OCI-LY1 (cell line): ENCODE data around the gene EPHA8.

Experiments used
- H2AFZ ChIP-seq: fragments of 200-600 bp; sonication (generic), shearing (Covaris generic); 2 replicates; pipeline ENCODE4 v1.6.0; 2014; ENCODE audit warnings: antibody characterized with exemption, mild to moderate bottlenecking, low read length
- H3F3A ChIP-seq: fragments of 200-600 bp; sonication (generic), shearing (Covaris generic); 2 replicates; pipeline ENCODE4 v1.6.0; 2014; ENCODE audit warnings: mild to moderate bottlenecking, antibody characterized with exemption, low read length, moderate library complexity; ENCODE audit not compliant: insufficient read depth
- H3K27ac ChIP-seq: fragments of 200-600 bp; sonication (generic); 2 replicates; pipeline ENCODE4 v1.5.1; 2014; ENCODE audit warnings: low read length, mixed run types, mild to moderate bottlenecking, low read depth; ENCODE audit not compliant: poor library complexity, severe bottlenecking
- H3K27me3 ChIP-seq: fragments of 200-600 bp; sonication (generic); 2 replicates; pipeline ENCODE4 v1.6.0; 2014; ENCODE audit warnings: antibody characterized with exemption, mild to moderate bottlenecking, low read length, moderate library complexity; ENCODE audit not compliant: insufficient read depth
- H3K36me3 ChIP-seq: fragments of 200-600 bp; sonication (generic); 2 replicates; pipeline ENCODE4 v1.6.1; 2014; ENCODE audit warnings: mild to moderate bottlenecking, antibody characterized with exemption, low read length, moderate library complexity, mixed read lengths; ENCODE audit not compliant: insufficient read depth
- H3K4me1 ChIP-seq: fragments of 200-600 bp; sonication (generic); 2 replicates; pipeline ENCODE4 v1.5.1; 2014; ENCODE audit warnings: mild to moderate bottlenecking, low read length, moderate library complexity; ENCODE audit not compliant: insufficient read depth, severe bottlenecking
- H3K4me2 ChIP-seq: fragments of 200-600 bp; sonication (generic), shearing (Covaris generic); 2 replicates; pipeline ENCODE4 v1.6.1; 2014; ENCODE audit warnings: low read length
- H3K4me3 ChIP-seq: fragments of 200-600 bp; sonication (generic); 2 replicates; pipeline ENCODE4 v1.5.1; 2014; ENCODE audit warnings: low read length, low read depth, mild to moderate bottlenecking, mixed read lengths; ENCODE audit not compliant: poor library complexity, severe bottlenecking
- H3K79me2 ChIP-seq: fragments of 200-600 bp; shearing (Covaris generic); 2 replicates; pipeline ENCODE4 v1.6.1; 2016; ENCODE audit warnings: mixed run types, low read length, mixed read lengths; ENCODE audit not compliant: insufficient read depth
- H3K9ac ChIP-seq: fragments of 200-600 bp; sonication (generic), shearing (Covaris generic); 2 replicates; pipeline ENCODE4 v1.6.1; 2014; ENCODE audit warnings: mild to moderate bottlenecking, low read length, mixed read lengths
- H3K9me2 ChIP-seq: fragments of 200-600 bp; sonication (generic), shearing (Covaris generic); 2 replicates; pipeline ENCODE4 v1.6.1; 2014; ENCODE audit warnings: low read depth, mild to moderate bottlenecking, low read length, mixed read lengths
- H3K9me3 ChIP-seq: fragments of 200-600 bp; shearing (Covaris generic); 2 replicates; pipeline ENCODE4 v1.6.1; 2014; ENCODE audit warnings: low read length, mixed read lengths
- H4K20me1 ChIP-seq: fragments of 200-600 bp; sonication (generic), shearing (Covaris generic); 2 replicates; pipeline ENCODE4 v1.6.0; 2016; ENCODE audit warnings: mild to moderate bottlenecking, low read length; ENCODE audit not compliant: insufficient read depth
- CTCF ChIP-seq: fragments of 200-600 bp; sonication (generic), shearing (Covaris generic); IDR thresholded peaks from 2 replicates; pipeline ENCODE4 v1.5.1; 2017; ENCODE audit warnings: mild to moderate bottlenecking, antibody characterized with exemption, low read length, moderate library complexity, mixed read lengths
- EZH2 ChIP-seq: fragments of 200-600 bp; sonication (generic), shearing (Covaris generic); IDR thresholded peaks from 2 replicates; pipeline ENCODE4 v1.8.0; 2017; ENCODE audit warnings: borderline replicate concordance, mixed run types, mild to moderate bottlenecking, antibody characterized with exemption, low read length, moderate library complexity, mixed read lengths

The EPHA8 gene

GRCh38 chr1:22592051-22592450, 28.8 kb downstream of the EPHA8 start:
- H3K4me1 ChIP-seq: no peaks in the 10 kb centered on the region
- TF ChIP-seq CTCF: no peak

GRCh38 chr1:22592919-22593790, 29.9 kb downstream of the EPHA8 start:
- Histone ChIP-seq H3K4me3 (no peak overlapping the region), H3K4me2 (no peak overlapping the region), H3K9ac (no peak overlapping the region), H3F3A (no peaks in the 10 kb centered on the region), H3K27me3 (0 out of 2 replicates have a peak, but pooled peaks cover 3% of the 10 kb centered on the region), H3K36me3 (no peaks in the 10 kb centered on the region), H3K9me2 (no peaks in the 10 kb centered on the region), H4K20me1 (no peaks in the 10 kb centered on the region), H3K27ac (no peak overlapping the region), H3K4me1 (no peaks in the 10 kb centered on the region), H2AFZ (no peak overlapping the region), H3K9me3 (no peaks in the 10 kb centered on the region), H3K79me2 (no peaks in the 10 kb centered on the region)
- TF ChIP-seq CTCF (no peak), EZH2 (no peak)

More at GRCh38 chr1:22592051-22592450, 28.8 kb downstream of the EPHA8 start:
- Histone ChIP-seq H3K9me3 (no peaks in the 10 kb centered on the region), H3K9me2 (no peaks in the 10 kb centered on the region), H4K20me1 (no peaks in the 10 kb centered on the region), H3F3A (no peaks in the 10 kb centered on the region), H3K27ac (no peak overlapping the region), H3K27me3 (0 out of 2 replicates have a peak, but pooled peaks cover 3% of the 10 kb centered on the region), H2AFZ (no peak overlapping the region), H3K36me3 (no peaks in the 10 kb centered on the region), H3K4me2 (no peak overlapping the region), H3K9ac (no peak overlapping the region), H3K79me2 (no peaks in the 10 kb centered on the region), H3K4me3 (no peak overlapping the region)

GRCh38 chr1:22594396-22594795, 31.1 kb downstream of the EPHA8 start:
- no peak for TF ChIP-seq CTCF
- TF ChIP-seq EZH2: no peak
- Histone ChIP-seq H3K4me1 (no peaks in the 10 kb centered on the region), H3F3A (no peaks in the 10 kb centered on the region), H3K4me3 (no peak overlapping the region), H4K20me1 (no peaks in the 10 kb centered on the region), H3K9ac (no peak overlapping the region), H3K36me3 (no peaks in the 10 kb centered on the region), H3K27ac (no peak overlapping the region), H3K9me3 (no peaks in the 10 kb centered on the region), H3K79me2 (no peaks in the 10 kb centered on the region), H3K4me2 (no peak overlapping the region), H3K27me3 (no peaks in the 10 kb centered on the region; the same call in 1 of the 2 replicates), H3K9me2 (no peaks in the 10 kb centered on the region), H2AFZ (no peak overlapping the region)
